Caco-2 (cell line): ENCODE results near the gene IPO9. TPM values are rescaled to one million over a fixed set of nuclear protein-coding genes. Genes with fewer than 3 reads are reported as not detected.

Source experiments
- BruUV-seq: library from RNA; stranded (reverse); fragments of 400-500 nt; replicated peaks from 2 replicates; lab custom pipeline; 2021; lab: Mats Ljungman, UMichigan
- CTCF ChIA-PET: fragments of 300-600 bp; sonication (Branson Sonifier 250); formaldehyde crosslinking; loops from one replicate; lab custom pipeline; 2022; ENCODE audit warnings: antibody characterized with exemption; lab: Charles Lee
- POLR2A ChIA-PET: fragments of 300-600 bp; sonication (Branson Sonifier 250); formaldehyde crosslinking; loops from one replicate; lab custom pipeline; 2022; ENCODE audit warnings: antibody characterized with exemption; lab: Charles Lee
- DNase-seq, 2 experiments: peaks; one replicate each; pipeline versions ENCODE4 v3.0.0 to v3.0.0-alpha.2; 2020 to 2022
- H3K27me3 ChIP-seq: replicated peaks from 2 replicates; pipeline ENCODE4 v1.6.0; 2011; ENCODE audit warnings: low read length; ENCODE audit not compliant: control insufficient read depth, insufficient read depth
- H3K36me3 ChIP-seq: 2 replicates; pipeline ENCODE4 v1.5.1; 2011; ENCODE audit warnings: low read length; ENCODE audit not compliant: control insufficient read depth, insufficient read depth
- H3K4me1 ChIP-seq: fragments of 250-450 bp; sonication (Bioruptor Pico); 2 replicates; pipeline ENCODE4 v1.5.1; 2020; ENCODE audit warnings: mild to moderate bottlenecking
- H3K4me3 ChIP-seq: 2 replicates; pipeline ENCODE4 v1.5.1; 2011; ENCODE audit warnings: low read depth, mild to moderate bottlenecking, control low read depth, low read length
- H3K9me3 ChIP-seq: fragments of 250-450 bp; sonication (Bioruptor Pico); 2 replicates; pipeline ENCODE4 v1.5.1; 2020; ENCODE audit warnings: mild to moderate bottlenecking, moderate library complexity
- H3K27ac Mint-ChIP-seq: one replicate; pipeline ENCODE4 v1.8.0; 2022; ENCODE audit warnings: mixed read lengths; ENCODE audit not compliant: unreplicated experiment
- H3K27me3 Mint-ChIP-seq: one replicate; pipeline ENCODE4 v1.8.0; 2022; ENCODE audit warnings: mixed read lengths; ENCODE audit not compliant: insufficient read depth, unreplicated experiment
- H3K36me3 Mint-ChIP-seq: one replicate; pipeline ENCODE4 v1.8.0; 2022; ENCODE audit warnings: mild to moderate bottlenecking, mixed read lengths; ENCODE audit not compliant: insufficient read depth, unreplicated experiment
- H3K4me1 Mint-ChIP-seq: one replicate; pipeline ENCODE4 v1.8.0; 2022; ENCODE audit warnings: low read depth, mixed read lengths; ENCODE audit not compliant: unreplicated experiment
- H3K4me3 Mint-ChIP-seq: one replicate; pipeline ENCODE4 v1.8.0; 2022; ENCODE audit warnings: mild to moderate bottlenecking, moderate library complexity, mixed read lengths; ENCODE audit not compliant: unreplicated experiment
- H3K9me3 Mint-ChIP-seq: one replicate; pipeline ENCODE4 v1.8.0; 2022; ENCODE audit warnings: mixed read lengths; ENCODE audit not compliant: unreplicated experiment
- intact Hi-C: fragments of 100-400 bp; cut with micrococcal nuclease; formaldehyde crosslinking; loops from one replicate; pipeline ENCODE4 v1.10.0; 2022; ENCODE audit not compliant: unreplicated experiment
- total RNA-seq: library from RNA; stranded (reverse); gene quantifications from 2 replicates; pipeline ENCODE4 v1.2.3, GENCODE V29; 2022
- TF ChIP-seq, protein P1 (sequence below), 2 experiments: fragments of 200-600 bp in 1 of 2; IDR thresholded peaks; 1 replicate in 1 of 2; 2 replicates in 1 of 2; pipeline versions ENCODE4 v1.5.1 to v1.8.0; 2011 to 2022; ENCODE audit warnings: antibody characterized with exemption in 1 of 2, control low read depth in 1 of 2, inconsistent platforms in 1 of 2, low read depth in 1 of 2, low read length in 1 of 2, mild to moderate bottlenecking in 1 of 2, moderate library complexity in 1 of 2; ENCODE audit not compliant: insufficient read depth in 1 of 2, severe bottlenecking in 1 of 2, unreplicated experiment in 1 of 2

IPO9 gene
- total RNA-seq, 1 experiment from 2014 or later: 107 TPM

DNA sequence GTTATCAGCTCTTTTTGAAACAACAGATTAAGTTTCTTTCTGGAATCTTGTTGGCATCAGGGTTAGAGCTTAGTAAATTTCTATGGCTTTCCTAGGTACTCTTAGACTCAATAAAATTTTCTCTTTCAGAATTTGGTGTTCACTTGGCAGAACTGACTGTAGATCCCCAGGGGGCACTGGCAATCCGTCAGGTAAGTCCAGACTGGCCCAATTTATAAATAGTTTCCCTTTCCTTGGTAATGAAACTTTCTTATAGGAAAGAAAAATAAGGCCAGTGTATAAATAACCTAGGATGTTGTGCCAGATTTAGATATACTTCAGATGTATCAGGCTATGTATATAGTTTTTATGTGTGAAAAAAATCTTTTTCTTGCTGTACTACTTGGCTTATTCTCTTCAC, 18.2 kb downstream of the IPO9 start:
- H3K4me1 Mint-ChIP-seq: peaks cover 2% of the 10 kb centered on the region
- no peaks in the 10 kb centered on the region for H3K27me3 Mint-ChIP-seq
- Histone ChIP-seq H3K9me3 (no peaks in the 10 kb centered on the region), H3K4me1 (no peaks in the 10 kb centered on the region), H3K4me3 (no peak overlapping the region), H3K36me3 (no peaks in the 10 kb centered on the region; the same call in 1 of the 2 replicates), H3K27me3 (no peaks in the 10 kb centered on the region)
- DNase-seq: no peak
- ChIA-PET POLR2A (no interaction called here), CTCF (no interaction called here)
- H3K27ac Mint-ChIP-seq: no peak overlapping the region
- no peak overlapping the region for H3K4me3 Mint-ChIP-seq
- no TSS peak for BruUV-seq
- H3K9me3 Mint-ChIP-seq: no peaks in the 10 kb centered on the region
- peaks cover 26% of the 10 kb centered on the region for H3K36me3 Mint-ChIP-seq
- intact Hi-C loops: no loop called here
- TF ChIP-seq, protein P1, sequence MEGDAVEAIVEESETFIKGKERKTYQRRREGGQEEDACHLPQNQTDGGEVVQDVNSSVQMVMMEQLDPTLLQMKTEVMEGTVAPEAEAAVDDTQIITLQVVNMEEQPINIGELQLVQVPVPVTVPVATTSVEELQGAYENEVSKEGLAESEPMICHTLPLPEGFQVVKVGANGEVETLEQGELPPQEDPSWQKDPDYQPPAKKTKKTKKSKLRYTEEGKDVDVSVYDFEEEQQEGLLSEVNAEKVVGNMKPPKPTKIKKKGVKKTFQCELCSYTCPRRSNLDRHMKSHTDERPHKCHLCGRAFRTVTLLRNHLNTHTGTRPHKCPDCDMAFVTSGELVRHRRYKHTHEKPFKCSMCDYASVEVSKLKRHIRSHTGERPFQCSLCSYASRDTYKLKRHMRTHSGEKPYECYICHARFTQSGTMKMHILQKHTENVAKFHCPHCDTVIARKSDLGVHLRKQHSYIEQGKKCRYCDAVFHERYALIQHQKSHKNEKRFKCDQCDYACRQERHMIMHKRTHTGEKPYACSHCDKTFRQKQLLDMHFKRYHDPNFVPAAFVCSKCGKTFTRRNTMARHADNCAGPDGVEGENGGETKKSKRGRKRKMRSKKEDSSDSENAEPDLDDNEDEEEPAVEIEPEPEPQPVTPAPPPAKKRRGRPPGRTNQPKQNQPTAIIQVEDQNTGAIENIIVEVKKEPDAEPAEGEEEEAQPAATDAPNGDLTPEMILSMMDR (IDR thresholded peaks at IDR 0.05; ENCODE audit: insufficient read depth in 1 of 2, low read depth in 1 of 2, low read length in 1 of 2, severe bottlenecking in 1 of 2, unreplicated experiment in 1 of 2): no peak

GRCh38 chr1:201848230-201848629, 19.3 kb downstream of the IPO9 start:
- H3K4me1 Mint-ChIP-seq: no peaks in the 10 kb centered on the region
- Histone ChIP-seq H3K9me3 (no peaks in the 10 kb centered on the region), H3K4me1 (no peaks in the 10 kb centered on the region), H3K27me3 (no peaks in the 10 kb centered on the region), H3K4me3 (no peak overlapping the region), H3K36me3 (no peaks in the 10 kb centered on the region; the same call in 1 of the 2 replicates)
- DNase-seq: no peak
- no peak overlapping the region for H3K4me3 Mint-ChIP-seq
- H3K36me3 Mint-ChIP-seq: peaks cover 37% of the 10 kb centered on the region
- intact Hi-C loops: no loop called here
- no peaks in the 10 kb centered on the region for H3K27me3 Mint-ChIP-seq
- ChIA-PET POLR2A (no interaction called here), CTCF (no interaction called here)
- TF ChIP-seq, protein P1 (IDR thresholded peaks at IDR 0.05; ENCODE audit: insufficient read depth in 1 of 2, low read depth in 1 of 2, low read length in 1 of 2, severe bottlenecking in 1 of 2, unreplicated experiment in 1 of 2): no peak
- BruUV-seq: no TSS peak
- H3K9me3 Mint-ChIP-seq: no peaks in the 10 kb centered on the region
- no peak overlapping the region for H3K27ac Mint-ChIP-seq

DNA sequence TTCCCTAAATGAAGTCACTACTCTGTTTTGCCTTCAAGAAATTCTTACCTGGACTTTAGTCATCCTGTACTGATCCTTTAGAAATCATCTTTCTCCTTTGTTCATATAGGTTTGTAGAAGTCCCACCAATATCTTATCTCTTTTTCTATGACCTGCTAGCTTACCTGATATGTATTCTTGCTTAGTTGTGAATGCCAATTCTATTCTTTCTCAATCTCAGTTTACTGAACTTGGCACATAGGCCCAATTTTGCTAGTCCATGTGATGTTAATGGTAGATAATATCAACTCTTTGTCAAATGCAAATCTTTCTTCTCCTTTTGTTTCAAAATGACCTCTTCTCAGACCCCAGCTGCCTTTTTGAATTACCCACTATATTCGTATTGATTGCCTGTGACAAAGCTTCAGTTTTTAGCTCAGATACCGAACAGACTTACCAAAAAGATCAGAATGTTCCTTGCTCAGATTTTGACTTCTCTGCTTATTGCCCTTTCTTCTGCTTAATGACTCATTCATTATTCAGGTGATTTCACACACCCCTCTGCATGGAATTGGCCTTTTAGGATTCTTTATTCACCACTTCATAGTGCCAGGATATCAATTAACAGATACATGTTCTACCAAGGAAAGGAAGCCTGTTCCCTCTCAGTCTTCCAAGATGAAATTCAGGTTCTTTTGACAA, 20.6 kb downstream of the IPO9 start:
- H3K4me3 Mint-ChIP-seq: no peak overlapping the region
- Histone ChIP-seq H3K36me3 (no peaks in the 10 kb centered on the region; the same call in 1 of the 2 replicates), H3K27me3 (no peaks in the 10 kb centered on the region), H3K4me3 (no peak overlapping the region), H3K9me3 (no peaks in the 10 kb centered on the region), H3K4me1 (no peaks in the 10 kb centered on the region)
- H3K36me3 Mint-ChIP-seq: peaks cover 49% of the 10 kb centered on the region
- ChIA-PET CTCF (interaction anchor here (0.5 to 0.6 kb wide), 2 partner anchors 33 to 338 kb away, joined by 3 read pairs; no protein-coding TSS in a partner anchor), POLR2A (interaction anchor here (0.6 kb wide), 1 partner anchor 17 kb away, joined by 3 read pairs; no protein-coding TSS in a partner anchor)
- no peak for DNase-seq
- H3K9me3 Mint-ChIP-seq: no peaks in the 10 kb centered on the region
- no peak overlapping the region for H3K27ac Mint-ChIP-seq
- TF ChIP-seq, protein P1 (IDR thresholded peaks at IDR 0.05; ENCODE audit: insufficient read depth in 1 of 2, low read depth in 1 of 2, low read length in 1 of 2, severe bottlenecking in 1 of 2, unreplicated experiment in 1 of 2): no peak
- intact Hi-C loops: no loop called here
- H3K27me3 Mint-ChIP-seq: no peaks in the 10 kb centered on the region
- no peaks in the 10 kb centered on the region for H3K4me1 Mint-ChIP-seq
- no TSS peak for BruUV-seq
